Activated T-helper 1 cell treated with anti-CD3 and anti-CD28 coated beads, Interleukin-2, amount 50 U/mL, for 16 hours (primary cell): ENCODE data around the gene HSD3B7.
A peak's percentile ranks its signal among the peaks of the same experiment; 100 is the strongest.

Experiments
- DNase-seq, 2 donors: peaks; one replicate each; pipeline ENCODE4 v3.0.0-alpha.2; 2020; ENCODE audit warnings: low read depth in 1 of 2, low spot score in 1 of 2

HSD3B7 gene

DNA sequence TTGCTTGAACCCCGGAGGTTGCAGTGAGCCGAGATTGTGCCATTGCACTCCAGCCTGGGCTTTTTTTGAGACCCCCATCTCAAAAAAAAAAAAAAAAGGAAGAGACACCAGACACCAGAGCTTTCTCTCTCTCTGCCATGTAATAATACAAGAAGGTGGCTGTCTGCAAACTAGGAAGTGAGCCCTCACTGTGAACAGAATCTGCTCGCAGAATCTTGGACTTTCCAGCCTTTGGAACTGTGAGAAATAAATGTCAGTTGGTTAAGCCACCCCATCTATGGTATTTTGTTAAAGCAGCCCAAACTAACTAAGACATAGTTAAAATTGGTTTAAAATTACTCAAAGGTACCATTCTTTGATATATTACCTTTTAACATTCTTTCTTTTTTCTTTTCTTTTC, 35.5 kb downstream of the HSD3B7 start:
- no peak for DNase-seq

DNA sequence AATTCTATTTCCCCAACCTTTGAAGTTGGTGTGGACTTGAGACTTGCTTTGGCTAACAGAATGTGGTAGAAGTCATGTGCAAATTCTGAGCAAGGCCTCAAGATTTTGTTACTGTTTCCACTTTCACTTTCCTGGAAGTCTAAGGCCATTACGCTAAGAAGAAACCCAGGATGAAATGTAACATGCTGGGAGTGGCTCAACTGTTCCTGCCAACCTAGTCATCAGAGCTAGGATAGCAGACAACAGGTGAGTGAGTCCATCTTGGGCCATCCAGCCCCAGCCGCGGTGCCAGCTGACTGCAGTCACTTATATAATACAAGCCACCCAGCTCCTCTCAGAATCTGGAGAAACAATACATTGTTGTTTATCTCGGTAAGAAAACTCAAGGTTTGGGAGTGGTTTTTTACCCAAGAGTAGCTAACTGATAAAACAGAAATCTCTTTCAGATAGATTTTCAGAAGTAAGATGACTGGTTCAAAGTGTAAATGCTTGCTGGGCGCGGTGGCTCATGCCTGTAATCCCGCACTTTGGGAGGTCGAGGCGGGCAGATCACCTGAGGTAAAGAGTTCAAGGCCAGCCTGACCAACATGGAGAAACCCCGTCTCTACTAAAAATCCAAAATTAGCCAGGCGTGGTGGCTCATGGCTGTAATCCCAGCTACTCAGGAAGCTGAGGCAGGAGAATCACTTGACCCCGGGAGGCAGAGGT, 37.7 kb downstream of the HSD3B7 start:
- DNase-seq: no peak

DNA sequence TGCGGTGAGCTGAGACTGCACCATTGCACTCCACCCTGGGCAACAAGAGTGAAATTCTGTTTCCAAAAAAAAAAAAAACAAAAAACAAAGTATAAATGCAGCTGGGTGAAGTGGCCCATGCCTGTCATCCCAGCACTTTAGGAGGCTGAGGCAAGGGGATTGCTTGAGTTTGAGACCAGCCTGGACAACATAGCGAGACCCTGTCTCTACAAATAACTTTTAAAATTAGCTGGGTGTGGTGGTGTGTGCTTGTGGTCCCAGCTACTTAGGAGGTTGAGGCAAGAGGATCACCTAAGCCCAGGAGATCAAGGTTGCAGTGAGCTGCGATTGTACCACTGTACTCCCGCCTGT, 38.2 kb downstream of the HSD3B7 start:
- DNase-seq: no peak

DNA sequence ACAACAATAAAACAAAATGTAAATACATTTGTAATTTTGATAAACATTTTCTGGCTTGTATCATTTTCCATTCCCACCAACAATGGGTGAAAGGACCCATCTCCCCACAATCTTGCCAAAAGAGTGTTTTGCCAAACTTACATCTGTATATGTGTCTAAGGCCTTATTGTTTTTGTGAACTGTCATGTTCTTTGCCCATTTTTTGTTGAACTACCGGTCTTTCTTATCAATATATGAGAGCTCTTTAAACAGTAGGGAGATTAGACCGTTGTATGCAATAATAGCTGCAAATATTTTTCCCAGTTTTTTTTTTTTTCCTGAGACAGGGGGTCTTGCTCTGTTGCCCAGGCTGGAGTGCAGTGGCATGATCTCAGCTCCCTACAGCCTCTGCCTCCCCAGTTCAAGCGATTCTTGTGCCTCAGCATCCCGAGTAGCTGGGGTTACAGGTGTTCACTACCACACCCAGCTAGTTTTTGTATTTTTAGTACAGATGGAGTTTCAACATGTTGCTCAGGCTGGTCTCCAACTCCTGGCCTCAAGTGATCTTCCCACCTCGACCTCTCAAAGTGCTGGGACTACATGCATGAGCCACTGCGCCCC, 38.7 kb downstream of the HSD3B7 start:
- no peak for DNase-seq

DNA sequence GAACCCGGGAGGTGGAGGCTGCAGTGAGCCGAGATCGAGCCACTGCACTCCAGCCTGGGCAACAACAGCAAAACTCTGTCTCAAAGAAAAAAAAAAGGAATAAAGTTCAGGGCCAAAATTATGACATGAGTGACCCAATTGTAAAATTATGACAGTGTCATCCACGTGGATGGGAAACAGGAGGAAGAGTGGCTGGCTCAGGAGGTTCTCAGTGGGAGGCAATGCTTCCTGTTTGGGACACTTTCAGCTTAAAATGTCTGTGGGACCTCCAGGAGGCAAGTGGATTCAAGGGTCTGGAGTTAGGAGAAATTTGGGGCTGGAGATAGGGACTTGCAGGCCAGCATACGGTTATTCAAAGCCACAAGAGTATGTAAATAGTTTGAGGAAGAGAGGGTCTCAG, 40.3 kb downstream of the HSD3B7 start:
- DNase-seq: no peak

DNA sequence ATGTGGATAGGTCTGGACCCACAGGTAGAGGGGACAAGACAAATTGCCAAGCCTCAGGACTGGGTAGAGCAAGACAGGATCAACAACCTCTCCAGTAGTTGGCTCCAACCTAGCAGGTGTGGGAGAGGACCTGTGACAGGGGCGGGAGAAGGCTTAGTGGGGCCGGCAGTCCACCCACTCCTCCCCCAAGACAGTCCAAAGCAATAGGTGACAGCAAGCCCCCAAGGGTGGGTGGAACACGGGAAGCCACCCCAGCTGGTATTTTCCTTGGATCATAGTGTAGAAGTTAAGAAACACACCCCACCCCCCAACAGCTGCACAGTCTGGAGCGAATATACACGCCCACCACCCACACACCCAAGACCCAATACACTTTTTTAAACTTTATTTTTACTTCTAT, 44.3 kb downstream of the HSD3B7 start:
- no peak for DNase-seq

DNA sequence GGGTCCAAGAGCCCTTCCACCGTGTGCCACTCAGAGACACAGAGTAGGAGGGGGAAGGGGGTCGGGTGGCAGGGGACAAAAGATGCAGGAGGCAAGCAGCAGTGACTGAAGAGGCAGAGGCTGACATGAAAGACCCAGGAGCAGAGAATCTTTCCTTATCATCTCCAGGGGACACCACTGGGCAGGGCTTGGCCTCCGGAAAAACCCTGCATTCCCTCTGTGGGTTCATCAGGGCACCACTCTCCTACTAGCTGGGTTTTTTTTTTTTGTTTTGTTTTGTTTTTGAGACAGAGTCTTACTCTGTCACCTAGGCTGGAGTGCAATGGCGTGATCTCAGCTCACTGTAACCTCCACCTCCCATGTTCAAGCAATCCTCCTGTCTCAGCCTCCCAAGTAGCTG, 46.3 kb downstream of the HSD3B7 start:
- DNase-seq: no peak

DNA sequence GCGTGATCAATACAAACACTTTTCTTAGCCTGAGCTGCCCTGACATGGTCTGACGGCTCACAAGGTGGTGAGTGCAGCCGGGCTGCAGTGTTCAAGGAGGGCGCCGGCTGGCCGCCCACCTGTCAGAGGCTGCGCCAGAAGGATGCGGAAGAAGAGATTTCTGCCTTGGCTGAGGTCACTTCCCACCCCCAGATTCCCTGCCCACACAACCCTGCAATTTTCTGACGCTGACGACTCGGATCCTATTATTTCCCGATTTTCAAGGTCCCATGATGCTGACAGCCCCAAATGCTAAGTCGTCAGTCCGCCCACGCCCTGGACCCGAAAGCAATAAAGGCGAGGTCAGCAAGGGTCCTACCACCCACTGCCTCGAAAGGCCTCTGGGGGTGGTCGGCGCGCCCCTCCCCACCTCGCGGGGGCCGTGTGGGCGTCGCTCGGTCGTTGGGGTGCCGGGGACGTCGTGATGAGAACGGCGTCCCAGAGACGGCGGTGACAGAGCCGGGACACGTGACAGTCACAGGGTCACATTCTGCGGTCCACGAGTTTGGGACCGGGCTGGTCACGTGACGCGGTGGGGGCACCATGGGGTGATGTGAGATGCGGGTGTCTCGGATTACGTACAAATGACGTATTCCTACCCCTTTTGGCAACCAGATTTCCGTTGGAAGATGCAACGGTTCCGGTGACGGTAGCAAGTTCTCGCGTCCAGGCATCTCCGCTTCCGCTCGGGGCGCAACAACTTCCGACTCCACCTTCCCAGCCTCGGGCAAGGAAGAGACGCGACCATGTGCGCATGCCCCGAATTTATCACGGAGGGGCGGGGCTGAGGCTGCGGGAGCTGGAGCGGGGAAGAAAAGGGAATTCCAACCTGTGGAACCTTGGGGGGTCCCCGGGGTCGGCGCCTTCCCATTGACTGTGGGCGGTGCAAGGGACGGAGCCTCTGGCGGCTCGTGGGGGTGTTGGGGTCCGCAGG, 48.0 kb downstream of the HSD3B7 start, which contains the start of gene STX4:
Gene STX4 (plus strand): TSS at position 823 of the 973 bp plus-strand sequence. CDS start 248 bp downstream, outside the sequence.
- DNase-seq: peak; percentile 94 to 95

DNA sequence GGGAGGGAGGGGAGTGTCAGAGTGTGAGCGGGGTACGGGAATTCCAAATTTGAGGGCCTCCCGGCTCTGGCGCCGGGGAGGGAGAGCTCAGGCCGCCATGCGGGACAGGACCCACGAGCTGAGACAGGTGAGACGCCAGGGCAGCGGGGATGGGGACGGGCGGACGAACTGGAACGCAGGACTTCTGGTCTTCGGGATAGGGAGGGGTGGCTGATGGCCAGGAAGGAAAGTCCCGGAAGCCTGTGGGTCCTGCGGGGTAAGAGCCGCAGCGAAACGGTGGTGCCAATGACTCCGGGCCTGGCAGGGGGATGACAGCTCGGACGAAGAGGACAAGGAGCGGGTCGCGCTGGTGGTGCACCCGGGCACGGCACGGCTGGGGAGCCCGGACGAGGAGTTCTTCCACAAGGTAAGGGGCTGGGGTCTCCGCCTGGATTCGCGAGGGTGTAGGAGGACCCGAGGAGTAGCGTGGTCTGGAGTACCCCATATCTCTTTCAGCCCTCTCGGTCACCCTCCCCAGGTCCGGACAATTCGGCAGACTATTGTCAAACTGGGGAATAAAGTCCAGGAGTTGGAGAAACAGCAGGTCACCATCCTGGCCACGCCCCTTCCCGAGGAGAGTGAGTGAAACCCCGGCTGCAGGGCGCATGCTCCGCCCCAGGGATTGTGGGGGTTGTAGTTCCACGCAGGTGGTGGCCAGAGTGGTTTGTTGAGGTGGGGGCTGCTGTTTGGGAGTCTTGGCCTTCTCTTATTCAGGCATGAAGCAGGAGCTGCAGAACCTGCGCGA, 48.9 kb downstream of the HSD3B7 start:
- peak; percentile 74 for DNase-seq

DNA sequence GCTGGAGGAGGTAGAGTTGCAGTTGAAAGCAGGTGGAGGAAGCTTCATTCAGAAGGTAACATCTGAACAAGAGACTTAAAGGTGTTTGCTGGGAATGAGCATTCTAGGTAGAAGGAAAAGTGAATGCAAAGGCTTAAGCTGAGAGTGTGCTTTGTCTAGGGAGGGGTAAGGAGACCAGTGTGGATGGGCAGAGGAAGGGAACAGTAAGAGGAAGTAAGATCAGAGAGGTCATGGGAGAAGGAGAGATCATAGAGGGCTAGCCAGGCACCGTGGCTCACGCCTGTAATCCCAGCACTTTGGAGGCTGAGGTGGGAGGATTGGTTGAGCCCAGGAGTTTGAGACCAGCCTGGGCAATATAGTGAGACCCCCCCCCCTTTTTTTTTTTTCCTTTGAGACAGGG, 51.7 kb downstream of the HSD3B7 start:
- DNase-seq: no peak
